GM10266 (cell line): ENCODE results near the gene ATAD3C.
"Not testable (repeated sequence)": the region's sequence is repeated elsewhere in the genome, so short reads cannot be mapped to it uniquely, and the experiment has no call there.

Experiments used
- DNase-seq: peaks from one replicate; pipeline ENCODE4 v3.0.0; 2012; ENCODE audit errors: extremely low spot score
- CTCF ChIP-seq: IDR thresholded peaks from 2 replicates; pipeline ENCODE4 v1.5.1; 2012; ENCODE audit warnings: mild to moderate bottlenecking, low read depth; ENCODE audit not compliant: control insufficient read depth, insufficient read depth; ENCODE audit errors: missing control alignments

ATAD3C gene

DNA sequence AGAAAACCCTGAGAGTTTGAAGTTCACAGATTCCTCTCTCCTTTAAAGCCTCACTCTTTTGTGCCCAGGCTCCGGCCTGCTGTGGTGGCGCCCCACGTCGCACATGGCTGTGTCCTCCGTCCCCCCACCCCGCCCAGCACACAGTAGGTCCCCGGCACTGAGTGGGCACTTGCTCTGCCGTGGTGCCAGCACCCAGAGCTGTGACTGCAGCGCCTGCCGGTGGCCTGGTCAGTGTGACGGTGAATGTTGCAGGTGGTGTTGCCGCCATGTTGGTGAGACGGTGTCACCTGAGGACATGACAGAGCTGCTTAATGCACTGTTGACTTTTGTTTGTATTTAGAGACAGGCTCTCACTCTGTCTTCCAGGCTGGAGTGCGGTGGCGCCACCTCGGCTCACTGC, 3.4 kb downstream of the ATAD3C start:
- TF ChIP-seq CTCF = no peak
- no peak for DNase-seq

DNA sequence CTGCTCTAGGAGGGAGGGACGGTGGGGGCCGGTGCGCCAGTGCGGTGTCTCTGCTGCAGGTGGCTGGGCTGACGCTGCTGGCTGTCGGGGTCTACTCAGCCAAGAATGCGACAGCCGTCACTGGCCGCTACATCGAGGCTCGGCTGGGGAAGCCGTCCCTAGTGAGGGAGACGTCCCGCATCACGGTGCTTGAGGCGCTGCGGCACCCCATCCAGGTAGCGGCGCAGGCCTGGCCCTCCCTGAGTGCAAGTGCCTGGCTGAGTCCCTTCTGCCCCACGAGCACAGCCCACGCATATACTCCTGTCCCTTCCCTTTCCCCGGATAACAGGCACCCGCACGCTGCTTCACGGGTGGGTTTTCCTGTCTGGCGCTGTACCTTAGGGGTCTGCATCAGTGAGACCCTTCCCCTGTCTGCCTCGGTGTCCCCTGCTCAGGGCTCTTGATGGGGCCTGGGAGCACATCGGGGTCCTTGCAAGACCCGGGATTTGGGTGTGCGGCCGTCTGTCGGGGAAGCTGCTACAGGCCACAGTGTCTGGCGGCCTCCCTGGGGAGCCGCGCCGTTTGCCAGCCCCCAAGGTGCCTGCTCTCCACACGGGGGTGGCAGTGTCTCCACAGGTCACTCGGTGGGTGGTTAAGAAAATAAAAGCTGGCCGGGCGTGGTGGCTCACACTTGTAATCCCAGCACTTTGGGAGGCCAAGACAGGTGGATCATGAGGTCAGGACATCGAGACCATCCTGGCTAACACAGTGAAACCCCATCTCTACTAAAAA, 5.0 kb downstream of the ATAD3C start:
- DNase-seq = not testable (repeated sequence)

DNA sequence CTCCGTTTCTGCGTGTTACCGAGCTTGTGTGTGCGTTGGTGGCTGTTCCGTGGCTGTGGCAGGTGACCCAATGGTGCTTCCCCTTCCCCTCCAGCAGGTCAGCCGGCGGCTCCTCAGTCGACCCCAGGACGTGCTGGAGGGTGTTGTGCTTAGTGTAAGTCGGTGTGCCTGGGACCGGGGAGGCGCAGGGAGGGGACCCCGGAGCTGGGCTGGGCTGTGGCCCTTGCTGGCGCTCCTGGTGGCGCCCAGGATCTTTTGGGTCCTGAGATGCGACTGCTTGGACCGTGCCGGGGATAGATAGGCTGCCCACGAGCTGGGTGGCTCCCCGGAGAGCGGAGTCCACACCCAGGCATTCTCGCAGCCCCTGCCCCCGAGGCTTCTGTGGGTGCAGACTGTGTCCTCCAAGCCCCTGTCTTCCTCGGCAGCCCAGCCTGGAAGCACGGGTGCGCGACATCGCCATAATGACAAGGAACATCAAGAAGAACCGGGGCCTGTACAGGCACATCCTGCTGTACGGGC, 5.9 kb downstream of the ATAD3C start:
- no peak for DNase-seq
- no peak for TF ChIP-seq CTCF

DNA sequence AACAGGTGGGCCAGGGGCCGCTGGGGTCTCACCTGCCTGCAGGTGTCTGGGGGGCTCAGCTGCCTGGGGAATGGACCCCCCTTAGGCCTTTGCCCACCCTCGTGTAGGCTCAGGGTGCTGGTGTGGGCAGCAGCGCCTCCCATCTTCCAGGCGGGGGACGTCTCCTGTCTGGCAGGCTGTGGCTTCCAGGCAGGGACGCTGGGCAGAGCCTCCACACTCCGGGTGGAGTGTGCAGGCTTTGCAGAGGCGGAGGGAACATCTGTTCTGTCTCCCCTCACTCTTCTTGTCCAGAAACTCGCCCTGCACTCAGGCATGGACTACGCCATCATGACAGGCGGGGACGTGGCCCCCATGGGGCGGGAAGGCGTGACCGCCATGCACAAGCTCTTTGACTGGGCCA, 6.4 kb downstream of the ATAD3C start:
- DNase-seq = not testable (repeated sequence)

- not testable (repeated sequence) for DNase-seq
These were observed 7.3 kb downstream of the ATAD3C start for GRCh38 chr1:1456683-1457255.

- DNase-seq = not testable (repeated sequence)
These were observed 9.7 kb downstream of the ATAD3C start for GRCh38 chr1:1459156-1459555.

DNA sequence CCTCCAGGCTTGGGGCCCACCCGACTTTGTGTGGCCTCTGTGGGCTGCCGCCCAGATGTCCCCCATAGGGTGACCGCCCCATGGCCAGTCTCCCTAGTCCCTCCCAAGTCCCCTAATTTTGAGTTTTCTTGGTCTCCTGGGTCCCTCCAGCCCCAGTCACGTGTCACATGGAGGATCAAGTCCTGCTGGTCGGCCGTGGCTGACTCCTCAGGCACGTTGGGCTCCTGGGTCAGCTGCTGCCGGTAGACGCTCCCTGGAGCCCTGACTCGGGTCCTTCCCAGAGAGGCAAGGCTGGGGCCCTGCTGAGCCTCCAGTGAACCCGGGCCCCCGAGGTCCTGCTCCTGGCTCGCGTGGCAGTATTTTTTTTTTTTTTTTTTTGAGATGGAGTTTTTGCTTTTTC, 10.2 kb downstream of the ATAD3C start:
- DNase-seq = not testable (repeated sequence)

- no peak for DNase-seq
- TF ChIP-seq CTCF = no peak
These were observed 11.1 kb downstream of the ATAD3C start for GRCh38 chr1:1460540-1461130.

DNA sequence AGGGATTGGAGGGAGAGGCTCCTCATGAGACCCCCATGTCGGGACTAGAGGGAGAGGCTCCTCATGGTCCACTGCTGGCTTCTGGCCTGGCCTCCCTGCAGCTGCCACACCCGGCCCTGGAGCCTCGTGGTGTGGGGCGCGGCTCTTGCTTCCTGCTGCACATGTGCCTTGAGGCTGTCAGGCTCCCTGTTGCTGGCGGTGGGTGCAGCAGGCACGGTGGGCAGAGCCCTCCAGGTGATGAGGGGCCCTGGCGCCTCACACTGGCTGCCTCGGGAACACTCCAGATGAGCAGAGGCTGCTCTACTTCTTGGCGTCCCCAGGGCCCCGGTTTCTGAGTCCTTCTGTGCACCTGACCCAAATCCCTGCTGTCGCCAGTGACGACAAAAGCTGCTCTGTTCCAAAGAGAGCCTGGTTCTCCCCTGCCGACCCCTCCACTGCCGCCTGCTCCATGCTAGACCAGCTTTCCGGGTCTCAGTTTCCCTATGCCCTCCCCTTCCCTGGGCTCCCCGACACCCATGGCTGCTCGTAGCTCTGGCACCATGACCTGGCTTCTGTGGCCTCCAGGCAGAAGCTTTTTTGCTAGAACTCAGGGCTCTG, 12.3 kb downstream of the ATAD3C start:
- no peak for TF ChIP-seq CTCF
- no peak for DNase-seq
